ENCODE data around the gene SERPINB10. TPM values are rescaled to one million over a fixed set of nuclear protein-coding genes. Genes with fewer than 3 reads are reported as not detected.
A peak's percentile ranks its signal among the peaks of the same experiment; 100 is the strongest.

SERPINB10 gene
- total RNA-seq, result not detected
- long read RNA-seq, result 0 reads

GRCh38 chr18:63907664-63908063 lies at the start of gene SERPINB10:
SERPINB10 (plus strand) TSS chr18:63907958; CDS start chr18:63915511, 7,553 bp downstream.
- intact Hi-C loops (cut with DNase I), result no loop called here
- DNase-seq (no peak), ATAC-seq (ENCODE audit: poor library complexity) (no peak)

- intact Hi-C loops (cut with DNase I), result no loop called here
- DNase-seq (no peak), ATAC-seq (ENCODE audit: poor library complexity) (no peak)
These were observed 49.3 kb upstream of the SERPINB10 start for GRCh38 chr18:63858456-63858855.

- intact Hi-C loops (cut with DNase I), result no loop called here
- DNase-seq (no peak), ATAC-seq (ENCODE audit: poor library complexity) (no peak)
These were observed 47.8 kb upstream of the SERPINB10 start for GRCh38 chr18:63859781-63860475.

- ATAC-seq (ENCODE audit: poor library complexity) (no peak), DNase-seq (no peak)
- intact Hi-C loops (cut with DNase I), result no loop called here
These were observed 47.2 kb upstream of the SERPINB10 start for GRCh38 chr18:63860531-63860930.

GRCh38 chr18:63867368-63868125 lies 40.2 kb upstream of the SERPINB10 start:
- no peak for ATAC-seq (ENCODE audit: poor library complexity)
- DNase-seq, result no peak
- intact Hi-C loops (cut with DNase I), result no loop called here

- intact Hi-C loops (cut with DNase I), result no loop called here
- ATAC-seq (ENCODE audit: poor library complexity) (no peak), DNase-seq (no peak)
These were observed 39.2 kb upstream of the SERPINB10 start for GRCh38 chr18:63868546-63868945.

- no peak for DNase-seq
- ATAC-seq (ENCODE audit: poor library complexity), result no peak
- intact Hi-C loops (cut with DNase I), result no loop called here
These were observed 38.4 kb upstream of the SERPINB10 start for GRCh38 chr18:63869374-63869773.

GRCh38 chr18:63869851-63870250 lies 37.9 kb upstream of the SERPINB10 start:
- intact Hi-C loops (cut with DNase I), result no loop called here
- DNase-seq (no peak), ATAC-seq (ENCODE audit: poor library complexity) (no peak)

- ATAC-seq (ENCODE audit: poor library complexity), result no peak
- no peak for DNase-seq
These were observed 35.9 kb upstream of the SERPINB10 start for GRCh38 chr18:63871836-63872235.

GRCh38 chr18:63872586-63872985 lies 35.2 kb upstream of the SERPINB10 start:
- no peak for DNase-seq
- intact Hi-C loops (cut with DNase I), result no loop called here

More at GRCh38 chr18:63871836-63872235, 35.9 kb upstream of the SERPINB10 start:
- intact Hi-C loops (cut with DNase I), result no loop called here

GRCh38 chr18:63878343-63878742 lies 29.4 kb upstream of the SERPINB10 start:
- intact Hi-C loops (cut with DNase I), result no loop called here
- DNase-seq (no peak), ATAC-seq (ENCODE audit: poor library complexity) (no peak)

More at GRCh38 chr18:63872586-63872985, 35.2 kb upstream of the SERPINB10 start:
- ATAC-seq (ENCODE audit: poor library complexity), result no peak

- no peak for ATAC-seq (ENCODE audit: poor library complexity)
- intact Hi-C loops (cut with DNase I), result no loop called here
These were observed 28.8 kb upstream of the SERPINB10 start for GRCh38 chr18:63878925-63879324.

GRCh38 chr18:63879709-63880108 lies 28.0 kb upstream of the SERPINB10 start:
- ATAC-seq (ENCODE audit: poor library complexity) (no peak), DNase-seq (no peak)
- intact Hi-C loops (cut with DNase I), result no loop called here

More at GRCh38 chr18:63878925-63879324, 28.8 kb upstream of the SERPINB10 start:
- no peak for DNase-seq

GRCh38 chr18:63881851-63882250 lies 25.9 kb upstream of the SERPINB10 start:
- intact Hi-C loops (cut with DNase I), result no loop called here
- DNase-seq (no peak), ATAC-seq (ENCODE audit: poor library complexity) (no peak)

- DNase-seq, result no peak
- ATAC-seq (ENCODE audit: poor library complexity), result peak; percentile 92
- intact Hi-C loops (cut with DNase I), result no loop called here
These were observed 25.2 kb upstream of the SERPINB10 start for GRCh38 chr18:63882333-63883141.

GRCh38 chr18:63883617-63884016 lies 24.1 kb upstream of the SERPINB10 start:
- ATAC-seq (ENCODE audit: poor library complexity), result no peak

GRCh38 chr18:63887424-63887823 lies 20.3 kb upstream of the SERPINB10 start, which contains the start of gene SERPINB2:
SERPINB2 (plus strand) TSS chr18:63887705; CDS start chr18:63891445, 3,740 bp downstream.
- intact Hi-C loops (cut with DNase I), result no loop called here
- ATAC-seq (ENCODE audit: poor library complexity) (no peak), DNase-seq (no peak)

More at GRCh38 chr18:63883617-63884016, 24.1 kb upstream of the SERPINB10 start:
- no peak for DNase-seq
- intact Hi-C loops (cut with DNase I), result no loop called here

GRCh38 chr18:63888470-63889190 lies 19.1 kb upstream of the SERPINB10 start:
- ATAC-seq (ENCODE audit: poor library complexity) (no peak), DNase-seq (no peak)
- intact Hi-C loops (cut with DNase I), result no loop called here

Data from Right ventricle myocardium superior (tissue), 1 donor.